Small intestine (tissue), 7 donors: ENCODE data around the gene RADIL. TPM values are rescaled to one million over a fixed set of nuclear protein-coding genes. Genes with fewer than 3 reads are reported as not detected.

Source experiments
- DNase-seq, 2 donors: peaks; one replicate each; pipeline versions ENCODE4 v3.0.0 to v3.0.0-alpha.2; 2013
- FAIRE-seq: peaks from 2 replicates; lab custom pipeline; 2012; peaks lifted over from hg19 to GRCh38; lab: Jason Lieb, UNC
- H3K27ac ChIP-seq, 3 donors: one replicate each; pipeline ENCODE4 v1.5.1; 2013; ENCODE audit warnings: low read length in 2 of 3, mild to moderate bottlenecking in 2 of 3, control low read depth in 1 of 3, inconsistent platforms in 1 of 3, low read depth in 1 of 3, moderate library complexity in 1 of 3
- H3K27me3 ChIP-seq, 3 donors: one replicate each; pipeline ENCODE4 v1.6.1; 2013; ENCODE audit warnings: low read length in 3 of 3, inconsistent platforms in 1 of 3; ENCODE audit not compliant: control insufficient read depth in 3 of 3, insufficient read depth in 3 of 3
- H3K36me3 ChIP-seq, 3 donors: one replicate each; pipeline ENCODE4 v1.6.1; 2013; ENCODE audit warnings: low read length in 3 of 3, inconsistent platforms in 1 of 3, low read depth in 1 of 3, mild to moderate bottlenecking in 1 of 3, moderate library complexity in 1 of 3; ENCODE audit not compliant: control insufficient read depth in 3 of 3, insufficient read depth in 2 of 3
- H3K4me1 ChIP-seq, 3 donors: one replicate each; pipeline ENCODE4 v1.6.1; 2013; ENCODE audit warnings: low read length in 2 of 3, inconsistent platforms in 1 of 3, low read depth in 1 of 3, mild to moderate bottlenecking in 1 of 3, moderate library complexity in 1 of 3; ENCODE audit not compliant: control insufficient read depth in 3 of 3, insufficient read depth in 2 of 3
- H3K4me3 ChIP-seq, 3 donors: one replicate each; pipeline ENCODE4 v1.5.1; 2013; ENCODE audit warnings: low read length in 3 of 3, control low read depth in 1 of 3, inconsistent platforms in 1 of 3, low read depth in 1 of 3, mild to moderate bottlenecking in 1 of 3, moderate library complexity in 1 of 3
- H3K9me3 ChIP-seq, 2 donors: one replicate each; pipeline ENCODE4 v1.6.1; 2013; ENCODE audit warnings: low read depth in 1 of 2, low read length in 1 of 2; ENCODE audit not compliant: control insufficient read depth in 2 of 2, insufficient read depth in 1 of 2
- WGBS, 3 donors: extraction: QIAGEN DNeasy Blood & Tissue Kit; methylation state at CpG; one replicate each; pipeline ENCODE4 v1.1.7; 2013; 5-methylcytosine and 5-hydroxymethylcytosine counted together
- polyA plus RNA-seq, 4 donors: library from polyadenylated mRNA; stranded (reverse) in 3 of 4; unstranded in 1 of 4; fragments of 200-250 nt in 3 of 4; fragments of 120-200 nt in 1 of 4; gene quantifications; one replicate each; pipeline versions ENCODE4 v1.2.1 to v1.2.3, GENCODE V29; 2013
- donor health status: healthy with polysubstance abuse.
- donor health status: control.
- donor health status: control.
- donor health status: Bipolar disorder and iron deficiency.
- donor health status: healthy.

The RADIL gene
- polyA plus RNA-seq, 4 donors: 0.18 to 3.2 (median 1.6) TPM; not detected in 1

DNA sequence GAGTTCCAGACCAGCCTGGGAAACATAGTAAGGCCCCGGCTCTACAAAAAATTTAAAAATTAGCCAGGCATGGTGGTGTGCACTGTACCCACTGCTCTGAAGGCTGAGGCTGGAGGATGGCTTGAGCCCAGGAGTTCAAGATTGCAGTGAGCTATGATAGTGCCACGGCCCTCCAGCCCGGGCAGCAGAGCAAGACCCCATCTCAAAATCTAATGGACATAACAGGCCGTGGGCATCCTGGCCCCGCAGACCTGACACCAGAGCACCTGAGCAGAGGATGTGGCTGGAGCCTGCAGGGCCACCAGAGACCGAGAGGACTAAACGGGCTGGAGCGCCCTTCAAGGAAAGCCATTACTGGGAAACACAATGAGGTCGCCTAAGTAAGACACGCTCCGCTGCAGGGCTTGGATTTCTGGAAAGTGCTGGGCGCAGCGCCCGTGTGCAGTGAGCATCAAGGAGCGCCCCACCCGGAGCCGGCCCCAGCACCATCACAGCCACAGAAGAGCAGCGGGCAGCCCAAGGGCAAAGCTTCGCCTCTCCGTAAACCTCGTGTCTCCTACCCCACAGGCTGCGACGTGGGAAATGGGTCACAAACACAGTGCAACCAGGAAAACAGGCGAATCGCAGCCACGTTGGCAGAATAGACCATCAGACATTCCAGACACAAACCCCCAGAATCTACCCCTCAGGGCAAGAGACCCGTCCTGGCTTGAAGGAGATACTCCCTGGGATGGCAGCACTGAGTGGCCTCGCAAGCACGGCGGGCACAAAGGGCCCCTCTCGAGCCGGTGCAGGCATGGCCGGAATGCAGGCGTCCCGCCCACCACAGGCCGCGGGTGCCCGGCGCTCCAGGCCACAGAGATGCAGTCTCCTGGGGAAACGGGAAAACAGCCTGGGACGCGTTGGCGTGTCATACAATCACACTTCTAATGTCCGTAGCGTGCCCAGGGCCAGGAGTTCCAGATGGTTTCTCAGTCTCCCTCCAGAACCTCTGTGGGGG lies 4.9 kb downstream of the RADIL start:
- H3K9me3 ChIP-seq: no peaks in the 10 kb centered on the region
- H3K4me3 ChIP-seq: no peak overlapping the region
- 84 to 88% (median 87%) methylated on average over 45 of the region's 45 CpGs for WGBS, 3 donors
- peaks cover 0 to 6% (median 0%) of the 10 kb centered on the region in 3 donors for H3K4me1 ChIP-seq
- H3K36me3 ChIP-seq: peaks cover 0 to 2% (median 0%) of the 10 kb centered on the region in 3 donors
- no peak for DNase-seq
- H3K27ac ChIP-seq: no peak overlapping the region
- H3K27me3 ChIP-seq: peaks cover 5 to 15% (median 7%) of the 10 kb centered on the region in 3 donors
- no peak for FAIRE-seq

DNA sequence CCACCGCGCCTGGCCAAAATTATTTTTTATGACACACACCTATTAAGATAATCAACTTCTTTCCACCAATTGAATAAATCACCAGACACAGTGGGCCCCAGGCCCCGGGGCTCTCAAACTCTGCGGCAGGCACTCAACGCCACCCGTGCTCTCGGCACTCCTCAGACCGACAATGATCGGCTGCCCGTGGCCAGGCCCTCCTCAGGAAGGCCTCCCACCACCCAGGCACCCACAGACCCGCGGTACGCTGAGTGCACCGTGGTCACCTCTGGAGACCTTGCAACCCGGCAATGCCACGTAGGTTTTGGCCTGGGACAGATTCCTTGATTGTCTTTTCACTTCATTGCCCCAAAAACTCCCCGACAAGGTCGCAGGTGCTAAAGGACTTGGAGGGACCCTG lies 6.9 kb downstream of the RADIL start:
- peaks cover 0 to 2% (median 0%) of the 10 kb centered on the region in 3 donors for H3K36me3 ChIP-seq
- WGBS, 3 donors: 92 to 97% (median 95%) methylated on average over 18 of the region's 18 CpGs
- H3K4me1 ChIP-seq: no peaks in the 10 kb centered on the region
- no peaks in the 10 kb centered on the region for H3K27me3 ChIP-seq
- H3K27ac ChIP-seq: no peak overlapping the region
- no peak overlapping the region for H3K4me3 ChIP-seq
- no peaks in the 10 kb centered on the region for H3K9me3 ChIP-seq
- DNase-seq: no peak
- FAIRE-seq: no peak

DNA sequence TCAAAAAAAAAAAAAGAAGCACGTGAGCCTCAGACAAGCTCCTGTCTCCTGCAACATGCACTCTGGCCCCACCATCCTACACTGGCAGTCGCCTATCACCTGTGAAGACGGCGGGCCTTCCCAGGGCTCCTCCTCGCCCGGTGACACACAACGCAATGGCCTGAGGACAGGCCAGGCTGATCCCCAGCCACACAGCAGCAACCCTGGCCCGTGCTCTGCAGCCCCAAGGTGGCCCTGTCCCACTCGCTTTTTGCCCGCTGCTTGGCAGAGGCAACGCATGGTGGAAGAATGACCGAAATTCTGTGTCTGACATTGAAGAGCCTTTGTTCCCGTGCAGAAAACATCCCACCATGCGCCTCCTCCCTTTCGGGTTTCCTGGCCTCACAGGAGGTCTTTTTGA lies 8.1 kb downstream of the RADIL start:
- no peak for DNase-seq
- H3K27me3 ChIP-seq: no peaks in the 10 kb centered on the region
- 86 to 94% (median 93%) methylated on average over 15 of the region's 15 CpGs for WGBS, 3 donors

GRCh38 chr7:4873071-4873944 lies 10.2 kb downstream of the RADIL start:
- no peak overlapping the region for H3K4me3 ChIP-seq
- H3K4me1 ChIP-seq: no peaks in the 10 kb centered on the region
- 82 to 84% (median 83%) methylated on average over 31 of the region's 31 CpGs for WGBS, 3 donors
- H3K36me3 ChIP-seq: peaks cover 0 to 2% (median 0%) of the 10 kb centered on the region in 3 donors
- H3K27me3 ChIP-seq: no peaks in the 10 kb centered on the region
- H3K27ac ChIP-seq: no peak overlapping the region
- no peak for DNase-seq
- no peak for FAIRE-seq
- H3K9me3 ChIP-seq: peaks cover 0 to 4% of the 10 kb centered on the region in 2 donors

More for the DNA sequence above, 8.1 kb downstream of the RADIL start:
- Histone ChIP-seq H3K9me3 (no peaks in the 10 kb centered on the region), H3K27ac (no peak overlapping the region), H3K4me1 (no peaks in the 10 kb centered on the region), H3K36me3 (peaks cover 0 to 2% (median 0%) of the 10 kb centered on the region in 3 donors), H3K4me3 (no peak overlapping the region)
- no peak for FAIRE-seq

DNA sequence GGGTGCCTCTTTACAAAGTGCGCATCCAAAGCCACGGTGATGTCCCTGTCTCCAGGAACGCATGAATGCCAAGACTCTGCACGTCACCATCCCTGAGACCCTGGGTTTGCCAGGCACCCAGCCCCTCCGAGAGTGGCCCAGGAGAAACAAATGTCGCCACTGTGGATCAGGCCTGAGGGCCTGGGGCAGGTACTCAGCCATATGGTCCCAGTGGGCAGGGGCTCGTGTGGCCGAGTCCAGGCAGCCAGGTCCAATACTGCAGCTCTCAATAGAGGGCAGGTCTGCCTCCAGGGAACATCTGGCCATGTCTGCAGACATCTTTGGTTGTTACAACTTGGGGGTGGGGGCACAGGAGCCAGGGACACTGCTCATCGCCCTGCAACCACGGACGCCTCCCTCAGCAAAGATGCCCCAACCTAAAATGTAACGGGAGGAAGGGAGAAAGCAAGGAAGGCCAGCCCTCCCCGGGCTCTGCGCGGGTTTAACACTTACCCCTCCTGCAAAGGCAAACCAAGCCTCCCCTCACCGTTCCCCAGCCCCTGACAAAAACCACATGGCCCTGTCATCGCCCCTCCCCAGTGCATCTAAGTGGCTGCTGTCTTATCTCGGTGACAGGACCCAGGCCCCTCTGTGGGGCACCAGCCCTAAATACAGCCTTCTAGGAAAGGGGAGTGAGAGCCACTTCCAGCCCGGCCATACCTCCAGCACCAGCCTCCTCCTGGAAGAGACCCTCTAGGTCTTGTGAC lies 11.4 kb downstream of the RADIL start:
- DNase-seq: no peak
- no peak for FAIRE-seq
- 68 to 76% (median 73%) methylated on average over 19 of the region's 19 CpGs for WGBS, 3 donors
- Histone ChIP-seq H3K36me3 (peaks cover 0 to 2% (median 0%) of the 10 kb centered on the region in 3 donors), H3K4me1 (no peaks in the 10 kb centered on the region), H3K27me3 (no peaks in the 10 kb centered on the region), H3K4me3 (no peak overlapping the region), H3K9me3 (peaks cover 0 to 5% of the 10 kb centered on the region in 2 donors), H3K27ac (no peak overlapping the region)

DNA sequence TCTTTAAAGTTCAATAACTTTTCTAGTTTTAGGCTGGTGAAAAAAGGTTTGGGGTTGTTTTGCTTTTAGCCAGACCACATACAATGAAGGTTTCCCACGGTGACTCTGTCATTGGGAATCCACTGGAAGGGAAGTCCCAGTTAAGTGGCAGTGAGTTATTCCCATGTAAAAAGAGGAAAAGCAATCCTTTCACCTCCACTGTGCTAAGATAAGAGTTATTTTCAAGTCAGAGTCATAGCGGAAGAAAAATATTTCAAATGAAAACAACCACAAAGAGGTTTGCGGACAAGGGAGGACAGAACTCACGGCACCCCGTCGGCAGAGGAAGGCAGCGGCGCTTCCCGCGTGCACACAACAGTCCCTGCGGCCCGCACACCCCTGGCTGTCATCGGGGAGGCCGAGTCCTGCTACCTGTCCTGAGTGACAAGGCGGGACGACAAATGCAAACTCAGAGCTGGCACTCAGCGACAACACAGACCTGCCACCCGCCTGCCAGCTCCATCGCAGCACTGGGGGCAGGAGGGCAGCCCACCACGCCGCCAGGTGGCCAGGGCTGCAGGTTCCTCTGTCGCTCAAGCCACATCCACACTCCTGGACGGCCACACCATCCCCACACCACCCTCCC lies 12.3 kb downstream of the RADIL start:
- Histone ChIP-seq H3K4me3 (no peak overlapping the region), H3K36me3 (no peaks in the 10 kb centered on the region), H3K9me3 (peaks cover 0 to 5% of the 10 kb centered on the region in 2 donors), H3K27me3 (no peaks in the 10 kb centered on the region), H3K27ac (no peak overlapping the region), H3K4me1 (no peaks in the 10 kb centered on the region)
- DNase-seq (no peak), FAIRE-seq (no peak)
- WGBS, 3 donors: 66 to 81% (median 74%) methylated on average over 23 of the region's 23 CpGs

- FAIRE-seq (no peak), DNase-seq (no peak)
- H3K27me3 ChIP-seq: no peaks in the 10 kb centered on the region
- H3K4me3 ChIP-seq: no peak overlapping the region
- H3K9me3 ChIP-seq: peaks cover 0 to 5% of the 10 kb centered on the region in 2 donors
- H3K36me3 ChIP-seq: no peaks in the 10 kb centered on the region
- 80 to 92% (median 83%) methylated on average over 5 of the region's 5 CpGs for WGBS, 3 donors
- no peak overlapping the region for H3K27ac ChIP-seq
- H3K4me1 ChIP-seq: no peaks in the 10 kb centered on the region
Measured at GRCh38 chr7:4868493-4868892, 15.0 kb downstream of the RADIL start.
